A673 (cell line): ENCODE measurements around the gene PIGV.

Source experiments
- CTCF ChIP-seq: fragments of 300-800, 200-600 bp; sonication (generic); conservative IDR thresholded peaks from 2 replicates; pipeline ENCODE4 v1.5.1; 2017; ENCODE audit warnings: low read depth, mild to moderate bottlenecking, antibody characterized with exemption, low read length, moderate library complexity, mixed read lengths
- EZH2 ChIP-seq: fragments of 200-600 bp; sonication (generic); IDR thresholded peaks from 2 replicates; pipeline ENCODE4 v1.6.1; 2017; ENCODE audit warnings: borderline replicate concordance, low read depth, mild to moderate bottlenecking, mixed read lengths, antibody characterized with exemption, low read length; ENCODE audit not compliant: poor library complexity, severe bottlenecking

GRCh38 chr1:26838474-26839338 lies 51.0 kb downstream of the PIGV start:
- TF ChIP-seq CTCF (no peak), EZH2 (no peak)
